ENCODE measurements around the gene YAE1.

DNA sequence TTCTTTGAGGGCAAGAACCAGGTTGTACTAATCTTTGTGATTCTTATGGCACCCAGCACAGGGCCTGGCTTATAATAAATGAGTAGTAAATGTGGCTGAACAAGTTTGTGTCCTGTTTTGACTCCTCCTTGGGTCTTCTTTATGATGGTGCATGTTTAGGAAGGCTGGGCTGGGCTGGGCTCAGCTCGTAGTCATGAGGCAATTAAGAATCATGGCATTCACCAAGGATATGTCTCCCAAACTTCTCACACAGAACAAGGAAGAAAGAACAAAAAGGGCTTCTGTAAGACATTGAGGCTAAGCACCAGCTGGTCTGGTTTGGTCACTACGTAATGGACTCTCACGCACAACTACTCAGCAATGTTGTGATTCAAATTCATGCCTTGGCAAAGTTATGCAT, 30.5 kb upstream of the YAE1 start:
- TF ChIP-seq POLR2A (IDR thresholded peaks at IDR 0.05) = no peak
- TF ChIP-seq, protein P1, sequence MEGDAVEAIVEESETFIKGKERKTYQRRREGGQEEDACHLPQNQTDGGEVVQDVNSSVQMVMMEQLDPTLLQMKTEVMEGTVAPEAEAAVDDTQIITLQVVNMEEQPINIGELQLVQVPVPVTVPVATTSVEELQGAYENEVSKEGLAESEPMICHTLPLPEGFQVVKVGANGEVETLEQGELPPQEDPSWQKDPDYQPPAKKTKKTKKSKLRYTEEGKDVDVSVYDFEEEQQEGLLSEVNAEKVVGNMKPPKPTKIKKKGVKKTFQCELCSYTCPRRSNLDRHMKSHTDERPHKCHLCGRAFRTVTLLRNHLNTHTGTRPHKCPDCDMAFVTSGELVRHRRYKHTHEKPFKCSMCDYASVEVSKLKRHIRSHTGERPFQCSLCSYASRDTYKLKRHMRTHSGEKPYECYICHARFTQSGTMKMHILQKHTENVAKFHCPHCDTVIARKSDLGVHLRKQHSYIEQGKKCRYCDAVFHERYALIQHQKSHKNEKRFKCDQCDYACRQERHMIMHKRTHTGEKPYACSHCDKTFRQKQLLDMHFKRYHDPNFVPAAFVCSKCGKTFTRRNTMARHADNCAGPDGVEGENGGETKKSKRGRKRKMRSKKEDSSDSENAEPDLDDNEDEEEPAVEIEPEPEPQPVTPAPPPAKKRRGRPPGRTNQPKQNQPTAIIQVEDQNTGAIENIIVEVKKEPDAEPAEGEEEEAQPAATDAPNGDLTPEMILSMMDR (IDR thresholded peaks at IDR 0.05) = no peak

All from breast epithelium (tissue), 3 donors.